SK-N-SH (cell line): Measurements from ENCODE around the gene CCN6. TPM values are rescaled to one million over a fixed set of nuclear protein-coding genes. Genes with fewer than 3 reads are reported as not detected.

Source experiments
- CTCF ChIA-PET: fragments of 300-600, 350-600 bp; formaldehyde crosslinking; extraction: SDS; loops from one replicate; lab custom pipeline; 2021; lab: Yijun Ruan, JAX
- POLR2A ChIA-PET: fragments of 350-600 bp; sonication (Branson Sonifier 250); formaldehyde crosslinking; extraction: SDS; loops from one replicate; lab custom pipeline; 2020; ENCODE audit warnings: antibody characterized with exemption, inconsistent platforms; lab: Yijun Ruan, JAX
- DNase-seq: peaks from one replicate; pipeline ENCODE4 v3.0.0; 2012
- H2AFZ ChIP-seq: fragments of 200-600 bp; sonication (generic); 2 replicates; pipeline ENCODE4 v1.8.1; 2016; ENCODE audit warnings: antibody characterized with exemption, mild to moderate bottlenecking, low read depth
- H3F3A ChIP-seq: fragments of 200-600 bp; sonication (generic); replicated peaks from 2 replicates; pipeline ENCODE3; 2016; ENCODE audit warnings: antibody characterized with exemption, mild to moderate bottlenecking; ENCODE audit not compliant: insufficient read depth
- H3K27ac ChIP-seq, 2 experiments: fragments of 200-500 bp in 1 of 2; fragments of 200-600 bp in 1 of 2; sonication (Bioruptor generic) in 1 of 2; sonication (generic), shearing (Covaris generic) in 1 of 2; 2 replicates each; pipeline versions ENCODE4 v1.5.1 to v1.6.1; 2014 to 2016; ENCODE audit warnings: low read depth in 2 of 2, inconsistent platforms in 1 of 2, low read length in 1 of 2, mild to moderate bottlenecking in 1 of 2, mixed read lengths in 1 of 2
- H3K27me3 ChIP-seq: fragments of 200-600 bp; sonication (generic), shearing (Covaris generic); 2 replicates; pipeline ENCODE4 v1.6.1; 2016; ENCODE audit warnings: mixed run types; ENCODE audit not compliant: insufficient read depth
- H3K36me3 ChIP-seq, 2 experiments: fragments of 200-500 bp in 1 of 2; fragments of 200-600 bp in 1 of 2; sonication (Bioruptor generic) in 1 of 2; sonication (generic) in 1 of 2; replicated peaks in 1 of 2; 2 replicates each; pipeline versions ENCODE3 to v1.5.1; 2014 to 2016; ENCODE audit warnings: low read length in 1 of 2, mild to moderate bottlenecking in 1 of 2; ENCODE audit not compliant: insufficient read depth in 2 of 2, control insufficient read depth in 1 of 2
- H3K4me1 ChIP-seq, 2 experiments: fragments of 200-500 bp in 1 of 2; fragments of 200-600 bp in 1 of 2; sonication (Bioruptor generic) in 1 of 2; sonication (generic), shearing (Covaris generic) in 1 of 2; 2 replicates each; pipeline versions ENCODE4 v1.5.1 to v1.6.1; 2014 to 2016; ENCODE audit warnings: low read depth in 1 of 2, low read length in 1 of 2, mixed run types in 1 of 2; ENCODE audit not compliant: insufficient read depth in 2 of 2, control insufficient read depth in 1 of 2
- H3K4me2 ChIP-seq: fragments of 200-600 bp; sonication (generic), shearing (Covaris generic); 2 replicates; pipeline ENCODE4 v1.6.1; 2017; ENCODE audit warnings: mixed run types
- H3K4me3 ChIP-seq, 2 experiments: fragments of 200-500 bp in 1 of 2; fragments of 200-600 bp in 1 of 2; sonication (Bioruptor generic) in 1 of 2; sonication (generic), shearing (Covaris generic) in 1 of 2; 2 replicates each; pipeline versions ENCODE4 v1.5.1 to v1.8.1; 2014 to 2016; ENCODE audit warnings: low read depth in 2 of 2, inconsistent platforms in 1 of 2, low read length in 1 of 2, mild to moderate bottlenecking in 1 of 2, mixed read lengths in 1 of 2, moderate library complexity in 1 of 2
- H3K79me2 ChIP-seq: fragments of 200-600 bp; sonication (generic); 2 replicates; pipeline ENCODE4 v1.8.1; 2017; ENCODE audit warnings: mild to moderate bottlenecking; ENCODE audit not compliant: insufficient read depth
- H3K9ac ChIP-seq: fragments of 200-600 bp; sonication (generic); 2 replicates; pipeline ENCODE4 v1.6.1; 2017; ENCODE audit warnings: mixed run types
- H3K9me2 ChIP-seq: fragments of 200-600 bp; sonication (generic); 2 replicates; pipeline ENCODE4 v1.6.1; 2017; ENCODE audit warnings: mixed run types
- H3K9me3 ChIP-seq: fragments of 200-600 bp; sonication (generic); 2 replicates; pipeline ENCODE4 v1.6.1; 2017; ENCODE audit warnings: mixed run types, mild to moderate bottlenecking, moderate library complexity
- H4K20me1 ChIP-seq: fragments of 200-600 bp; sonication (generic); 2 replicates; pipeline ENCODE4 v1.6.1; 2017; ENCODE audit warnings: mild to moderate bottlenecking, mixed run types; ENCODE audit not compliant: insufficient read depth
- CHD2 ChIP-seq: fragments of 150-350 bp; IDR thresholded peaks from 2 replicates; pipeline ENCODE4 v1.6.1; 2018; ENCODE audit warnings: low read length; ENCODE audit not compliant: partially characterized antibody
- CTCF ChIP-seq: fragments of 200-600 bp; sonication (generic); IDR thresholded peaks from 2 replicates; pipeline ENCODE4 v1.6.1; 2017; ENCODE audit warnings: antibody characterized with exemption, mild to moderate bottlenecking, moderate library complexity
- EP300 ChIP-seq, 2 experiments: IDR thresholded peaks; 2 replicates each; pipeline versions ENCODE4 v1.4.0 to v1.6.1; 2012; ENCODE audit warnings: borderline replicate concordance in 1 of 2, low read depth in 1 of 2, low read length in 1 of 2
- EZH2phosphoT487 ChIP-seq: fragments of 200-600 bp; sonication (generic); IDR thresholded peaks from 2 replicates; pipeline ENCODE4 v1.6.1; 2017; ENCODE audit warnings: low read depth, mixed run types, mild to moderate bottlenecking, antibody characterized with exemption, moderate library complexity, borderline replicate concordance
- FOXJ3 ChIP-seq: sonication (generic); formaldehyde crosslinking; IDR thresholded peaks from 2 replicates; pipeline ENCODE4 v1.5.1; 2020; ENCODE audit warnings: mild to moderate bottlenecking, missing genetic modification reagents
- FOXM1 ChIP-seq: IDR thresholded peaks from 2 replicates; pipeline ENCODE4 v1.4.0; 2012; ENCODE audit warnings: low read depth, mild to moderate bottlenecking
- GABPA ChIP-seq: IDR thresholded peaks from 2 replicates; pipeline ENCODE4 v1.4.0; 2012; ENCODE audit warnings: low read depth, mild to moderate bottlenecking
- JUND ChIP-seq: IDR thresholded peaks from 2 replicates; pipeline ENCODE4 v1.4.0; 2012
- MAX ChIP-seq: IDR thresholded peaks from 2 replicates; pipeline ENCODE4 v1.4.0; 2012; ENCODE audit warnings: low read depth
- NRF1 ChIP-seq: IDR thresholded peaks from 2 replicates; pipeline ENCODE4 v1.6.1; 2012; ENCODE audit warnings: low read depth, mild to moderate bottlenecking, low read length
- POLR2AphosphoS5 ChIP-seq: IDR thresholded peaks from 2 replicates; pipeline ENCODE4 v1.6.1; 2012; ENCODE audit warnings: low read depth, low read length
- RAD21 ChIP-seq: IDR thresholded peaks from 2 replicates; pipeline ENCODE4 v1.6.1; 2012; ENCODE audit warnings: mild to moderate bottlenecking, low read length
- RCOR1 ChIP-seq: fragments of 150-350 bp; IDR thresholded peaks from 2 replicates; pipeline ENCODE4 v1.6.1; 2017; ENCODE audit warnings: antibody characterized with exemption, low read length
- RXRA ChIP-seq: IDR thresholded peaks from 2 replicates; pipeline ENCODE4 v1.4.0; 2012; ENCODE audit warnings: low read depth, mild to moderate bottlenecking, borderline replicate concordance
- SIN3A ChIP-seq: IDR thresholded peaks from 2 replicates; pipeline ENCODE4 v1.6.1; 2012; ENCODE audit warnings: low read depth, mild to moderate bottlenecking, low read length, moderate library complexity, borderline replicate concordance
- SMC3 ChIP-seq: IDR thresholded peaks from 2 replicates; pipeline ENCODE4 v1.6.1; 2012; ENCODE audit warnings: low read depth, low read length, improper control_type of control experiment
- TAF1 ChIP-seq: IDR thresholded peaks from 2 replicates; pipeline ENCODE4 v1.6.1; 2012; ENCODE audit warnings: low read depth, mild to moderate bottlenecking, low read length, moderate library complexity, borderline replicate concordance
- TEAD4 ChIP-seq: IDR thresholded peaks from 2 replicates; pipeline ENCODE4 v1.4.0; 2012; ENCODE audit warnings: mild to moderate bottlenecking, borderline replicate concordance; ENCODE audit not compliant: insufficient read depth
- USF1 ChIP-seq: IDR thresholded peaks from 2 replicates; pipeline ENCODE4 v1.4.0; 2012; ENCODE audit warnings: low read depth, borderline replicate concordance
- USF2 ChIP-seq: fragments of 150-350 bp; IDR thresholded peaks from 2 replicates; pipeline ENCODE4 v1.6.1; 2017; ENCODE audit warnings: antibody characterized with exemption, low read length, low read depth, borderline replicate concordance
- ZBTB33 ChIP-seq: IDR thresholded peaks from 2 replicates; pipeline ENCODE4 v1.4.0; 2012; ENCODE audit warnings: low read depth, borderline replicate concordance
- WGBS: methylation state at CpG from one replicate; pipeline ENCODE4 v1.1.6; 2017; ENCODE audit warnings: low lambda C conversion rate; 5-methylcytosine and 5-hydroxymethylcytosine counted together
- polyA plus RNA-seq, 3 experiments: library from polyadenylated mRNA; depleted of rRNA; stranded (reverse); fragments of >200 nt; gene quantifications; 2 replicates each; pipeline ENCODE4 v1.2.3, GENCODE V29; 2012

Gene CCN6
- polyA plus RNA-seq, 1 of the 3 experiments (the other 2 are of a cell fraction): not detected

GRCh38 chr6:112036088-112036637 is 17.7 kb upstream of the CCN6 start:
- no peak for TF ChIP-seq USF2
- TF ChIP-seq ZBTB33: no peak
- no peak for TF ChIP-seq CHD2
- no peak for TF ChIP-seq FOXM1
- TF ChIP-seq EP300 (IDR thresholded peaks at IDR 0.05; ENCODE audit: borderline replicate concordance in 1 of 2, low read depth in 1 of 2, low read length in 1 of 2): no peak
- no peak for TF ChIP-seq JUND
- no peak for TF ChIP-seq FOXJ3 (CRISPR knock-in tag)
- TF ChIP-seq SIN3A: no peak
- no peak for TF ChIP-seq CTCF
- WGBS: 94% methylated on average over 3 of the region's 4 CpGs
- no peaks in the 10 kb centered on the region for H4K20me1 ChIP-seq
- no peaks in the 10 kb centered on the region for H3K79me2 ChIP-seq
- no peak overlapping the region for H3K9ac ChIP-seq
- H2AFZ ChIP-seq: no peak overlapping the region
- ChIA-PET CTCF (interaction anchor here (0.5 to 2.0 kb wide), 5 partner anchors 127 to 733 kb away, joined by 3 to 6 read pairs (median 3); no protein-coding TSS in a partner anchor), POLR2A (no interaction called here)
- H3K9me2 ChIP-seq: no peaks in the 10 kb centered on the region
- no peak for DNase-seq
- H3K9me3 ChIP-seq: no peaks in the 10 kb centered on the region
- H3K27ac ChIP-seq: peak overlapping the region in 1 of 2 experiments; percentile 87; a peak in 2 of 4 replicates
- no peaks in the 10 kb centered on the region for H3K36me3 ChIP-seq
- H3K4me3 ChIP-seq: no peak overlapping the region
- peaks cover 3 to 24% of the 10 kb centered on the region in 2 experiments for H3K4me1 ChIP-seq
- H3K27me3 ChIP-seq: no peaks in the 10 kb centered on the region
- H3K4me2 ChIP-seq: no peak overlapping the region
- H3F3A ChIP-seq: peaks cover 26% of the 10 kb centered on the region

GRCh38 chr6:112037783-112038216 is 16.1 kb upstream of the CCN6 start:
- Histone ChIP-seq H2AFZ (peak overlapping the region; percentile 31; the same call in 1 of the 2 replicates), H3F3A (peaks cover 26% of the 10 kb centered on the region), H3K4me1 (peaks cover 3 to 27% of the 10 kb centered on the region in 2 experiments), H3K4me2 (peak overlapping the region; percentile 45), H3K36me3 (no peaks in the 10 kb centered on the region), H3K9me2 (no peaks in the 10 kb centered on the region), H3K27me3 (no peaks in the 10 kb centered on the region), H3K79me2 (no peaks in the 10 kb centered on the region), H3K9ac (peak overlapping the region; percentile 64; the same call in 1 of the 2 replicates), H3K27ac (peak overlapping the region; percentile 9 to 87; a peak in 3 of 4 replicates), H3K9me3 (no peaks in the 10 kb centered on the region), H3K4me3 (peak overlapping the region in 1 of 2 experiments; percentile 14; a peak in 1 of 4 replicates), H4K20me1 (no peaks in the 10 kb centered on the region)
- WGBS: 26% methylated on average over 7 of the region's 8 CpGs
- CTCF ChIA-PET: interaction anchor here (1.0 to 1.2 kb wide), 2 partner anchors 9 to 15 kb away, joined by 3 read pairs; no protein-coding TSS in a partner anchor
- POLR2A ChIA-PET: no interaction called here
- no peak for DNase-seq
- TF ChIP-seq USF1 (no peak), GABPA (no peak), NRF1 (no peak), SIN3A (no peak), RXRA (peak; percentile 46; the same call in 1 of the 2 replicates), EZH2phosphoT487 (no peak), FOXJ3 (CRISPR knock-in tag) (no peak), JUND (peak; percentile 85), RAD21 (no peak), RCOR1 (no peak), TEAD4 (0 out of 2 replicates have a peak, but pooled peaks have one; percentile 21), TAF1 (no peak), POLR2AphosphoS5 (no peak; the same call in 1 of the 2 replicates), MAX (peak; percentile 43), SMC3 (no peak), CHD2 (no peak)
